ENCODE results near the gene PRICKLE1.

- no peak for TF ChIP-seq REST (IDR thresholded peaks at IDR 0.05; ENCODE audit: insufficient read depth in 1 of 2, low read depth in 2 of 2, low read length in 2 of 2)
- no peak for TF ChIP-seq POLR2AphosphoS5 (IDR thresholded peaks at IDR 0.05; ENCODE audit: low read depth, low read length)
- no peak for TF ChIP-seq TAF1 (IDR thresholded peaks at IDR 0.05; ENCODE audit: borderline replicate concordance, insufficient read depth, low read length)
- TF ChIP-seq SIN3A (IDR thresholded peaks at IDR 0.05; ENCODE audit: borderline replicate concordance, insufficient read depth, low read length), result no peak
These were observed 22.7 kb upstream of the PRICKLE1 start for GRCh38 chr12:42612231-42612613.
